Adrenal gland (tissue), 12 donors: ENCODE measurements around the gene EXD3. TPM values are rescaled to one million over a fixed set of nuclear protein-coding genes. Genes with fewer than 3 reads are reported as not detected.

ENCODE experiments used
- DNase-seq, 7 donors: peaks; one replicate each; pipeline ENCODE4 v3.0.0-alpha.2; 2019 to 2020
- H3K27ac ChIP-seq, 5 donors: fragments of 200-600 bp; sonication (generic) in 4 of 5; 1 replicate in 3 of 5; 2 replicates in 2 of 5; pipeline versions ENCODE4 v1.5.1 to v1.8.0; 2016 to 2020; ENCODE audit warnings: mild to moderate bottlenecking in 1 of 5
- H3K27me3 ChIP-seq: fragments of 200-600 bp; 2 replicates; pipeline ENCODE4 v1.8.0; 2021
- H3K36me3 ChIP-seq, 2 donors: fragments of 200-600 bp; replicated peaks in 1 of 2; 1 replicate in 1 of 2; 2 replicates in 1 of 2; pipeline versions ENCODE4 v1.5.1 to v1.8.0; 2018 to 2022
- H3K4me1 ChIP-seq, 2 donors: fragments of 200-600 bp; replicated peaks in 1 of 2; 1 replicate in 1 of 2; 2 replicates in 1 of 2; pipeline versions ENCODE4 v1.5.1 to v1.8.0; 2018 to 2021
- H3K4me3 ChIP-seq, 4 donors: fragments of 200-600 bp; sonication (generic) in 3 of 4; one replicate each; pipeline ENCODE4 v1.5.1; 2016 to 2018
- H3K9me3 ChIP-seq, 3 donors: fragments of 200-600 bp; sonication (generic) in 1 of 3; replicated peaks in 1 of 3; 1 replicate in 2 of 3; 2 replicates in 1 of 3; pipeline versions ENCODE4 v1.5.1 to v1.8.0; 2016 to 2021
- CTCF ChIP-seq, 6 experiments: fragments of 450-650 bp in 4 of 6; fragments of 200-600 bp in 2 of 6; sonication (generic) in 1 of 6; IDR thresholded peaks; 1 replicate in 5 of 6; 2 replicates in 1 of 6; pipeline versions ENCODE4 v1.5.1 to v1.8.0; 2016 to 2021; ENCODE audit warnings: antibody characterized with exemption in 6 of 6, mild to moderate bottlenecking in 2 of 6, moderate library complexity in 1 of 6
- POLR2A ChIP-seq, 2 donors: fragments of 450-650 bp; IDR thresholded peaks; one replicate each; pipeline ENCODE4 v1.6.1; 2017; ENCODE audit warnings: antibody characterized with exemption in 2 of 2, mild to moderate bottlenecking in 2 of 2, moderate library complexity in 1 of 2
- WGBS, 4 donors: extraction: QIAGEN DNeasy Blood & Tissue Kit in 2 of 4; methylation state at CpG; one replicate each; pipeline versions ENCODE4 v1.1.5 to v1.1.7; 2013 to 2017; 5-methylcytosine and 5-hydroxymethylcytosine counted together
- intact Hi-C, 2 donors: fragments of 100-400 bp; cut with DNase I; formaldehyde crosslinking; loops; one replicate each; pipeline versions ENCODE4 v1.14.1 to v1.15.0; 2022 to 2023
- polyA plus RNA-seq, 3 donors: library from polyadenylated mRNA; stranded (reverse); fragments of 200-250 nt in 2 of 3; fragments of 350-450 nt in 1 of 3; fragmentation: Illumina TruSeq in 1 of 3; extraction: RNeasy Lipid Tissue Mini Kit (QIAGEN cat#74804) in 1 of 3; gene quantifications; one replicate each; pipeline ENCODE4 v1.2.3, GENCODE V29; 2013 to 2014
- total RNA-seq, 9 donors: library from RNA; depleted of rRNA in 4 of 9; stranded (reverse); fragments of >200 nt in 4 of 9; fragments of 120-200 nt in 1 of 9; fragmentation: NEBNext Ultra II Directional in 1 of 9; extraction: Animal tissue kit (Norgen Biotek cat#: 25700) in 1 of 9; gene quantifications; one replicate each; pipeline versions ENCODE4 v1.1.0 to v1.2.4, GENCODE V29; 2013 to 2023
- donor health status: healthy with polysubstance abuse.
- donor health status: Bipolar disorder and iron deficiency.
- donor health status: DM: yes; HTN: yes; CAD: no.
- donor health status: DM: no; HTN: no; CAD: no.
- donor health status: DM: no; HTN: no; CAD: no.
- donor health status: DM: yes; HTN: yes; CAD: no.

Gene EXD3
- total and polyA plus RNA-seq, 12 donors, result 1.2 to 111 (median 23.9) TPM

GRCh38 chr9:137319011-137319738, 103.8 kb downstream of the EXD3 start:
- DNase-seq, result peak in 3 of 7 donors; percentile 7 to 52 (median 34)
- TF ChIP-seq POLR2A (IDR thresholded peaks at IDR 0.05), result no peak
- no peak for TF ChIP-seq CTCF (IDR thresholded peaks at IDR 0.05)
- H3K4me3 ChIP-seq, result no peak overlapping the region
- no peaks in the 10 kb centered on the region for H3K36me3 ChIP-seq
- intact Hi-C loops, result no loop called here
- no peaks in the 10 kb centered on the region for H3K9me3 ChIP-seq
- 74 to 100% (median 85%) methylated on average over 1 to 26 of the region's 26 CpGs for WGBS, 4 donors
- H3K4me1 ChIP-seq, result peaks cover 0 to 12% of the 10 kb centered on the region in 2 donors
- H3K27me3 ChIP-seq, result peaks cover 8% of the 10 kb centered on the region
- no peak overlapping the region for H3K27ac ChIP-seq

GRCh38 chr9:137318602-137319001, 104.4 kb downstream of the EXD3 start:
- intact Hi-C loops, result no loop called here
- no peaks in the 10 kb centered on the region for H3K36me3 ChIP-seq
- no peak overlapping the region for H3K27ac ChIP-seq
- peak in 1 of 7 donors; percentile 41 for DNase-seq
- 67 to 89% (median 86%) methylated on average over 5 to 18 of the region's 18 CpGs for WGBS, 4 donors
- no peaks in the 10 kb centered on the region for H3K9me3 ChIP-seq
- H3K4me1 ChIP-seq, result peaks cover 0 to 12% of the 10 kb centered on the region in 2 donors
- H3K4me3 ChIP-seq, result no peak overlapping the region
- H3K27me3 ChIP-seq, result peaks cover 8% of the 10 kb centered on the region
- TF ChIP-seq POLR2A (IDR thresholded peaks at IDR 0.05) (no peak), CTCF (IDR thresholded peaks at IDR 0.05) (no peak)

- Histone ChIP-seq H3K27me3 (peaks cover 8% of the 10 kb centered on the region), H3K4me3 (no peak overlapping the region), H3K36me3 (no peaks in the 10 kb centered on the region), H3K9me3 (no peaks in the 10 kb centered on the region), H3K4me1 (peaks cover 0 to 12% of the 10 kb centered on the region in 2 donors), H3K27ac (no peak overlapping the region)
- no peak for DNase-seq
- intact Hi-C loops, result no loop called here
- WGBS, 4 donors, result 79 to 86% (median 80%) methylated on average over 12 to 24 of the region's 24 CpGs
- TF ChIP-seq CTCF (IDR thresholded peaks at IDR 0.05) (no peak), POLR2A (IDR thresholded peaks at IDR 0.05) (no peak)
Observed at GRCh38 chr9:137317718-137318511, 105.0 kb downstream of the EXD3 start.

GRCh38 chr9:137317021-137317717, 105.8 kb downstream of the EXD3 start:
- DNase-seq, result peak in 2 of 7 donors; percentile 6 to 44
- no peak overlapping the region for H3K27ac ChIP-seq
- 85 to 94% (median 93%) methylated on average over 6 to 19 of the region's 19 CpGs for WGBS, 4 donors
- H3K9me3 ChIP-seq, result no peaks in the 10 kb centered on the region
- H3K4me3 ChIP-seq, result no peak overlapping the region
- peaks cover 0 to 12% of the 10 kb centered on the region in 2 donors for H3K4me1 ChIP-seq
- H3K36me3 ChIP-seq, result no peaks in the 10 kb centered on the region
- intact Hi-C loops, result no loop called here
- TF ChIP-seq CTCF (IDR thresholded peaks at IDR 0.05) (no peak), POLR2A (IDR thresholded peaks at IDR 0.05) (no peak)
- peaks cover 8% of the 10 kb centered on the region for H3K27me3 ChIP-seq
